HCT116 (cell line): Measurements from ENCODE around the gene KHSRP. TPM values are rescaled to one million over a fixed set of nuclear protein-coding genes. Genes with fewer than 3 reads are reported as not detected.

Experiments
- ATAC-seq: fragments of 200-7000 bp; cut with Tn5 transposase; 2 replicates; pipeline ENCODE4 v1.9.1; 2020; ENCODE audit warnings: mild to moderate bottlenecking, moderate library complexity
- BruUV-seq: library from RNA; stranded (reverse); fragments of 400-500 nt; replicated peaks from 2 replicates; lab custom pipeline; 2021; lab: Mats Ljungman, UMichigan
- CTCF ChIA-PET: fragments of 300-600 bp; sonication (Branson Sonifier 250); formaldehyde crosslinking; loops from one replicate; lab custom pipeline; 2021; ENCODE audit warnings: antibody characterized with exemption; lab: Charles Lee
- POLR2A ChIA-PET: fragments of 300-600, 350-600 bp; sonication (Branson Sonifier 250); formaldehyde crosslinking; loops from one replicate; lab custom pipeline; 2021; ENCODE audit warnings: antibody characterized with exemption; lab: Charles Lee
- RAD21 ChIA-PET, 2 experiments: fragments of 300-600 bp; sonication (Branson Sonifier 250); formaldehyde crosslinking; loops; one replicate each; lab custom pipeline; 2023; ENCODE audit warnings: low total read pairs in 2 of 2; ENCODE audit not compliant: uncharacterized antibody in 2 of 2, unreplicated experiment in 2 of 2, low non-redundant PET in 1 of 2; lab: Charles Lee
- DNase-seq: peaks from one replicate; pipeline ENCODE4 v3.0.0-alpha.2; 2010; ENCODE audit warnings: low read depth, low spot score
- H2AFZ ChIP-seq: fragments of 200-600 bp; shearing (Covaris generic), sonication (generic); 2 replicates; pipeline ENCODE4 v1.6.1; 2017; ENCODE audit warnings: low read depth, mixed run types, mixed read lengths, antibody characterized with exemption, low read length; ENCODE audit not compliant: poor library complexity, severe bottlenecking
- H3K27ac ChIP-seq: 2 replicates; pipeline ENCODE4 v1.5.1; 2012; ENCODE audit warnings: low read depth, low read length
- H3K27me3 ChIP-seq: fragments of 200-600 bp; sonication (generic); 2 replicates; pipeline ENCODE4 v1.6.1; 2016; ENCODE audit warnings: mixed run types, low read length, mixed read lengths; ENCODE audit not compliant: insufficient read depth
- H3K36me3 ChIP-seq, 2 experiments: fragments of 200-500 bp in 1 of 2; fragments of 200-600 bp in 1 of 2; sonication (Bioruptor generic) in 1 of 2; sonication (generic) in 1 of 2; 2 replicates each; pipeline versions ENCODE4 v1.5.1 to v1.6.1; 2014 to 2016; ENCODE audit warnings: low read length in 2 of 2, inconsistent platforms in 1 of 2, mixed read lengths in 1 of 2, mixed run types in 1 of 2; ENCODE audit not compliant: insufficient read depth in 2 of 2, control insufficient read depth in 1 of 2
- H3K4me1 ChIP-seq, 2 experiments: fragments of 200-600 bp in 1 of 2; sonication (generic) in 1 of 2; 2 replicates each; pipeline versions ENCODE4 v1.5.1 to v1.6.1; 2012 to 2017; ENCODE audit warnings: low read length in 2 of 2, inconsistent platforms in 1 of 2, mild to moderate bottlenecking in 1 of 2, mixed read lengths in 1 of 2, mixed run types in 1 of 2, moderate library complexity in 1 of 2; ENCODE audit not compliant: insufficient read depth in 2 of 2, control insufficient read depth in 1 of 2
- H3K4me2 ChIP-seq: fragments of 200-600 bp; sonication (generic); 2 replicates; pipeline ENCODE4 v1.6.1; 2017; ENCODE audit warnings: mixed run types, low read length, mixed read lengths
- H3K4me3 ChIP-seq, 2 experiments: fragments of 200-600 bp in 1 of 2; sonication (generic) in 1 of 2; replicated peaks in 1 of 2; 2 replicates each; pipeline ENCODE4 v1.5.1; 2011 to 2016; ENCODE audit warnings: low read length in 2 of 2, control low read depth in 1 of 2, low read depth in 1 of 2, mild to moderate bottlenecking in 1 of 2, mixed read lengths in 1 of 2, mixed run types in 1 of 2
- H3K79me2 ChIP-seq: fragments of 200-600 bp; sonication (generic); 2 replicates; pipeline ENCODE4 v1.6.1; 2017; ENCODE audit warnings: mild to moderate bottlenecking, mixed run types, low read length, moderate library complexity, mixed read lengths; ENCODE audit not compliant: insufficient read depth
- H3K9ac ChIP-seq: fragments of 200-600 bp; sonication (generic); 2 replicates; pipeline ENCODE4 v1.6.1; 2016; ENCODE audit warnings: low read length, mixed read lengths
- H3K9me2 ChIP-seq: fragments of 200-600 bp; sonication (generic), shearing (Covaris generic); 2 replicates; pipeline ENCODE4 v1.6.1; 2017; ENCODE audit warnings: mixed run types, mild to moderate bottlenecking, moderate library complexity; ENCODE audit not compliant: insufficient read depth
- H3K9me3 ChIP-seq, 2 experiments: fragments of 200-500 bp in 1 of 2; fragments of 200-600 bp in 1 of 2; sonication (Bioruptor generic) in 1 of 2; sonication (generic) in 1 of 2; 2 replicates each; pipeline ENCODE4 v1.6.1; 2014 to 2017; ENCODE audit warnings: low read length in 2 of 2, mixed read lengths in 2 of 2, inconsistent platforms in 1 of 2, low read depth in 1 of 2, mild to moderate bottlenecking in 1 of 2, mixed run types in 1 of 2, moderate library complexity in 1 of 2; ENCODE audit not compliant: control insufficient read depth in 1 of 2, insufficient read depth in 1 of 2
- H4K20me1 ChIP-seq: fragments of 200-600 bp; sonication (generic), shearing (Covaris generic); 2 replicates; pipeline ENCODE4 v1.6.1; 2017; ENCODE audit warnings: mixed run types, mild to moderate bottlenecking, moderate library complexity; ENCODE audit not compliant: insufficient read depth
- CBX3 ChIP-seq: IDR thresholded peaks from 2 replicates; pipeline ENCODE4 v1.6.1; 2012; ENCODE audit warnings: low read depth
- CEBPB ChIP-seq: IDR thresholded peaks from 2 replicates; pipeline ENCODE4 v1.6.1; 2012; ENCODE audit warnings: low read depth
- EGR1 ChIP-seq: IDR thresholded peaks from 2 replicates; pipeline ENCODE4 v1.6.1; 2012; ENCODE audit warnings: low read depth
- EZH2 ChIP-seq: fragments of 200-600 bp; sonication (generic); IDR thresholded peaks from 2 replicates; pipeline ENCODE4 v1.6.1; 2017; ENCODE audit warnings: antibody characterized with exemption, mixed run types
- EZH2phosphoT487 ChIP-seq: fragments of 200-600 bp; IDR thresholded peaks from 2 replicates; pipeline ENCODE4 v1.6.1; 2018; ENCODE audit warnings: antibody characterized with exemption, borderline replicate concordance
- JUND ChIP-seq: IDR thresholded peaks from 2 replicates; pipeline ENCODE4 v1.6.1; 2012
- POLR2A ChIP-seq: IDR thresholded peaks from 2 replicates; pipeline ENCODE4 v1.7.0; 2011; ENCODE audit warnings: borderline replicate concordance; ENCODE audit not compliant: insufficient read depth, insufficient read length; ENCODE audit errors: extremely low read depth
- SIN3A ChIP-seq: IDR thresholded peaks from 2 replicates; pipeline ENCODE4 v1.6.1; 2012; ENCODE audit warnings: low read depth
- TCF7L2 ChIP-seq: IDR thresholded peaks from 2 replicates; pipeline ENCODE4 v1.7.0; 2011; ENCODE audit warnings: borderline replicate concordance, inconsistent platforms; ENCODE audit not compliant: insufficient read depth, insufficient read length; ENCODE audit errors: extremely low read depth
- ZFX ChIP-seq: fragments of 450-650 bp; IDR thresholded peaks from 2 replicates; pipeline ENCODE4 v1.6.1; 2017
- ZNF274 ChIP-seq: fragments of 200-500 bp; sonication (Bioruptor generic); IDR thresholded peaks from 2 replicates; pipeline ENCODE4 v1.6.1; 2014; ENCODE audit warnings: mild to moderate bottlenecking, low read depth, low read length, inconsistent platforms
- intact Hi-C: fragments of 100-400 bp; cut with micrococcal nuclease; formaldehyde crosslinking; loops from 2 replicates; pipeline ENCODE4 v1.10.0; 2022
- total RNA-seq: library from RNA; stranded (reverse); gene quantifications from one replicate; pipeline ENCODE4 v1.2.1, GENCODE V29; 2021; ENCODE audit not compliant: unreplicated experiment
- TF ChIP-seq, protein P1 (sequence below): IDR thresholded peaks from 2 replicates; pipeline ENCODE4 v1.6.1; 2012
- TF ChIP-seq, protein P2 (sequence below): IDR thresholded peaks from 2 replicates; pipeline ENCODE4 v1.6.1; 2012; ENCODE audit warnings: low read depth
- TF ChIP-seq, protein P3 (sequence below), 3 experiments: fragments of 200-600 bp in 1 of 3; sonication (generic) in 1 of 3; IDR thresholded peaks in 2 of 3; conservative IDR thresholded peaks in 1 of 3; 2 replicates each; pipeline ENCODE4 v1.5.1; 2012 to 2017; ENCODE audit warnings: low read depth in 2 of 3, low read length in 2 of 3, antibody characterized with exemption in 1 of 3, borderline replicate concordance in 1 of 3, control low read depth in 1 of 3, mild to moderate bottlenecking in 1 of 3, mixed read lengths in 1 of 3, mixed run types in 1 of 3, moderate library complexity in 1 of 3; ENCODE audit not compliant: insufficient read depth in 1 of 3

KHSRP gene
- total RNA-seq, 1 experiment from 2014 or later, result 553 TPM

DNA sequence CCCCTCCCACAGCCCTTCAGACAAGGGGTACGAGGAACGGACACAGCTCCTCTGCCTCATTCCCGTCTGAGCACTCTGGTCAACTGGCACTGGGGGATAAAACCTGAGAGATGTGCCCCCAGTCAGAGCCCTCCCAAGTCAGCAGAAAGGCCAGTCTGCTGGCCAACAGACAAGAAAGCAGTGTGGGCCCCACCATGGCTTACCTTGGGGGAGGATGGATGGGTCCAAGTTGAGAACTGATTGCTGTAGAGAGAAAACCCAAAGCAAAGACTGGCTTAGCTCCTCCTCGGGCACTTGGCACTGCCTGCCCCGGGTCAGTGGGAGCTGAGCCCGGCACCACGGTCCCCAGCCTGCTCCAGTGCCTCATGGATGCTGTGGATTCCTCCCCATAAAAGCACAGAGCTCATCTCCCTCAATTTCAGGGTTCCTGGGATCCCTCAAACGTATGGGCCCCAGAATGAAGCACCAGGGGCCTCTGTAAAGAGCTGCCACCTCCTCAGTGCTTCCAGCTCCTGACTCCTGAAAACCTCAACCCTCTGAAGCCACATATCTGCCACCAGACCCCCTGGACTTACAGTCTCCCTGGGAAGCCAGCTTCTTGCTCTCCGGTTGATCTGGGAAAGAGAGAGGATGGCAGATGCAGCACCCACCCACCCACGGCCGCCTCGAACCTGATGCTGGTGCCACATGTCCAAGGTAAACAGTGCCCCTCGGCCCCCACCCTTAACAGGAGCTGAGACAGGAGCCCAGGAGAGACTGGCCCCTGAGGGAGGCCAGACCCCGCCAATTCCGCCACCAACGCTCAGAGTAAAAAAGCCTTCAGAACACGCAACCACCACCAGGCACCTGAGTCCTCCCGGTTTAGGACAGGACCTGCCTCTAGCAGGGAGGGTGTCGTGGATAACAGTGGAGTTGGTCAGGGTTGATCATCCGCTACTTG is 3.3 kb downstream of the KHSRP start:
- H3K4me1 ChIP-seq, result peaks cover 6 to 21% of the 10 kb centered on the region in 2 experiments; a peak in 3 of 4 replicates
- intact Hi-C loops, result no loop called here
- no peak for TF ChIP-seq EZH2phosphoT487
- no peak for TF ChIP-seq ZNF274
- no peak for TF ChIP-seq CBX3
- no peak for TF ChIP-seq SIN3A
- TF ChIP-seq POLR2A, result no peak
- no peak for TF ChIP-seq CEBPB
- TF ChIP-seq EZH2, result no peak
- TF ChIP-seq, all 23 proteins: peak for 0
- Histone ChIP-seq H3K79me2 (peaks cover 75% of the 10 kb centered on the region), H3K36me3 (peaks cover 52 to 58% of the 10 kb centered on the region in 2 experiments), H3K9me2 (no peaks in the 10 kb centered on the region), H3K9me3 (no peaks in the 10 kb centered on the region), H3K9ac (no peak overlapping the region), H3K4me3 (no peak overlapping the region), H2AFZ (no peak overlapping the region), H4K20me1 (peaks cover 39% of the 10 kb centered on the region; the same call in 1 of the 2 replicates), H3K4me2 (no peak overlapping the region), H3K27ac (peak overlapping the region; percentile 26; the same call in 1 of the 2 replicates), H3K27me3 (no peaks in the 10 kb centered on the region)
- no peak for DNase-seq
- no peak for ATAC-seq
- CTCF ChIA-PET, result no interaction called here
- RAD21 ChIA-PET, result no interaction called here
- BruUV-seq, result no TSS peak
- POLR2A ChIA-PET, result no interaction called here

DNA sequence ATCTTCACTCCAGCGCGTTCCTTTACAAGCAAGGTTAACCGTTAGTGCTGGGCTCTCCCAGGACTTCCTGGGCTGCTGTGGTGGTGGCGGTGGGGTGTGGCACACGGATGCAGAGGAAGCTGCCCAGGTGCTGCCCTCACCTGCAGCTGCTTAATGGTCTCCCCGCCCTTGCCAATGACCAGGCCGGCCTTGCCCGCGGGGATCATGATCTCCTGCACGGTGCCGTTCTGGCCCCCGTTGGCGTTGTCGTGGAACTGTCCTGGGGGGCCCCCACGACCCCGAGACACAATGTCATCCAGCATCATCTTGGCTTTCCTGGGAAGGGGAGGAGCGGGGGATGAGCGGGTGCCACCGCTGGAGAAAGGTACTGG is 6.1 kb downstream of the KHSRP start:
- no peak overlapping the region for H2AFZ ChIP-seq
- DNase-seq, result no peak
- ATAC-seq, result no peak
- no peak overlapping the region for H3K4me3 ChIP-seq
- H3K9me3 ChIP-seq, result no peaks in the 10 kb centered on the region
- no TSS peak for BruUV-seq
- no peaks in the 10 kb centered on the region for H3K9me2 ChIP-seq
- no peak overlapping the region for H3K9ac ChIP-seq
- H3K27ac ChIP-seq, result no peak overlapping the region; the same call in 1 of the 2 replicates
- peaks cover 71% of the 10 kb centered on the region for H3K79me2 ChIP-seq
- ChIA-PET POLR2A (interaction anchor here (0.6 kb wide), 1 partner anchor 120 kb away, joined by 4 read pairs; no protein-coding TSS in a partner anchor), CTCF (no interaction called here), RAD21 (no interaction called here)
- peaks cover 34% of the 10 kb centered on the region; the same call in 1 of the 2 replicates for H4K20me1 ChIP-seq
- intact Hi-C loops, result no loop called here
- H3K27me3 ChIP-seq, result no peaks in the 10 kb centered on the region
- H3K36me3 ChIP-seq, result peaks cover 69 to 77% of the 10 kb centered on the region in 2 experiments
- no peak overlapping the region for H3K4me2 ChIP-seq
- peaks cover 0 to 9% of the 10 kb centered on the region in 2 experiments; a peak in 3 of 4 replicates for H3K4me1 ChIP-seq
- no peak for TF ChIP-seq TCF7L2
- TF ChIP-seq ZFX, result no peak
- no peak for TF ChIP-seq EGR1
- TF ChIP-seq, protein P1, sequence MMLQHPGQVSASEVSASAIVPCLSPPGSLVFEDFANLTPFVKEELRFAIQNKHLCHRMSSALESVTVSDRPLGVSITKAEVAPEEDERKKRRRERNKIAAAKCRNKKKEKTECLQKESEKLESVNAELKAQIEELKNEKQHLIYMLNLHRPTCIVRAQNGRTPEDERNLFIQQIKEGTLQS, result no peak
- no peak for TF ChIP-seq JUND
- TF ChIP-seq, protein P2, sequence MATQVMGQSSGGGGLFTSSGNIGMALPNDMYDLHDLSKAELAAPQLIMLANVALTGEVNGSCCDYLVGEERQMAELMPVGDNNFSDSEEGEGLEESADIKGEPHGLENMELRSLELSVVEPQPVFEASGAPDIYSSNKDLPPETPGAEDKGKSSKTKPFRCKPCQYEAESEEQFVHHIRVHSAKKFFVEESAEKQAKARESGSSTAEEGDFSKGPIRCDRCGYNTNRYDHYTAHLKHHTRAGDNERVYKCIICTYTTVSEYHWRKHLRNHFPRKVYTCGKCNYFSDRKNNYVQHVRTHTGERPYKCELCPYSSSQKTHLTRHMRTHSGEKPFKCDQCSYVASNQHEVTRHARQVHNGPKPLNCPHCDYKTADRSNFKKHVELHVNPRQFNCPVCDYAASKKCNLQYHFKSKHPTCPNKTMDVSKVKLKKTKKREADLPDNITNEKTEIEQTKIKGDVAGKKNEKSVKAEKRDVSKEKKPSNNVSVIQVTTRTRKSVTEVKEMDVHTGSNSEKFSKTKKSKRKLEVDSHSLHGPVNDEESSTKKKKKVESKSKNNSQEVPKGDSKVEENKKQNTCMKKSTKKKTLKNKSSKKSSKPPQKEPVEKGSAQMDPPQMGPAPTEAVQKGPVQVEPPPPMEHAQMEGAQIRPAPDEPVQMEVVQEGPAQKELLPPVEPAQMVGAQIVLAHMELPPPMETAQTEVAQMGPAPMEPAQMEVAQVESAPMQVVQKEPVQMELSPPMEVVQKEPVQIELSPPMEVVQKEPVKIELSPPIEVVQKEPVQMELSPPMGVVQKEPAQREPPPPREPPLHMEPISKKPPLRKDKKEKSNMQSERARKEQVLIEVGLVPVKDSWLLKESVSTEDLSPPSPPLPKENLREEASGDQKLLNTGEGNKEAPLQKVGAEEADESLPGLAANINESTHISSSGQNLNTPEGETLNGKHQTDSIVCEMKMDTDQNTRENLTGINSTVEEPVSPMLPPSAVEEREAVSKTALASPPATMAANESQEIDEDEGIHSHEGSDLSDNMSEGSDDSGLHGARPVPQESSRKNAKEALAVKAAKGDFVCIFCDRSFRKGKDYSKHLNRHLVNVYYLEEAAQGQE, result no peak
- no peak for TF ChIP-seq CBX3
- TF ChIP-seq, protein P3, sequence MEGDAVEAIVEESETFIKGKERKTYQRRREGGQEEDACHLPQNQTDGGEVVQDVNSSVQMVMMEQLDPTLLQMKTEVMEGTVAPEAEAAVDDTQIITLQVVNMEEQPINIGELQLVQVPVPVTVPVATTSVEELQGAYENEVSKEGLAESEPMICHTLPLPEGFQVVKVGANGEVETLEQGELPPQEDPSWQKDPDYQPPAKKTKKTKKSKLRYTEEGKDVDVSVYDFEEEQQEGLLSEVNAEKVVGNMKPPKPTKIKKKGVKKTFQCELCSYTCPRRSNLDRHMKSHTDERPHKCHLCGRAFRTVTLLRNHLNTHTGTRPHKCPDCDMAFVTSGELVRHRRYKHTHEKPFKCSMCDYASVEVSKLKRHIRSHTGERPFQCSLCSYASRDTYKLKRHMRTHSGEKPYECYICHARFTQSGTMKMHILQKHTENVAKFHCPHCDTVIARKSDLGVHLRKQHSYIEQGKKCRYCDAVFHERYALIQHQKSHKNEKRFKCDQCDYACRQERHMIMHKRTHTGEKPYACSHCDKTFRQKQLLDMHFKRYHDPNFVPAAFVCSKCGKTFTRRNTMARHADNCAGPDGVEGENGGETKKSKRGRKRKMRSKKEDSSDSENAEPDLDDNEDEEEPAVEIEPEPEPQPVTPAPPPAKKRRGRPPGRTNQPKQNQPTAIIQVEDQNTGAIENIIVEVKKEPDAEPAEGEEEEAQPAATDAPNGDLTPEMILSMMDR (IDR thresholded peaks at IDR 0.05 in 2 of 3, conservative IDR thresholded peaks at IDR 0.05 in 1 of 3; ENCODE audit: borderline replicate concordance in 1 of 3, insufficient read depth in 1 of 3, low read depth in 2 of 3, low read length in 2 of 3), result no peak
- no peak for TF ChIP-seq POLR2A
